Stimulated activated CD8-positive, alpha-beta memory T cell treated with anti-CD3 and anti-CD28 coated beads, Interleukin-4, amount 100 ng/mL, for 1 hour (primary cell): Measurements from ENCODE around the gene SCAANT1.

Experiments
- DNase-seq, 2 donors: peaks; one replicate each; pipeline ENCODE4 v3.0.0-alpha.2; 2020; ENCODE audit warnings: low read depth in 2 of 2, low spot score in 1 of 2

Gene SCAANT1

DNA sequence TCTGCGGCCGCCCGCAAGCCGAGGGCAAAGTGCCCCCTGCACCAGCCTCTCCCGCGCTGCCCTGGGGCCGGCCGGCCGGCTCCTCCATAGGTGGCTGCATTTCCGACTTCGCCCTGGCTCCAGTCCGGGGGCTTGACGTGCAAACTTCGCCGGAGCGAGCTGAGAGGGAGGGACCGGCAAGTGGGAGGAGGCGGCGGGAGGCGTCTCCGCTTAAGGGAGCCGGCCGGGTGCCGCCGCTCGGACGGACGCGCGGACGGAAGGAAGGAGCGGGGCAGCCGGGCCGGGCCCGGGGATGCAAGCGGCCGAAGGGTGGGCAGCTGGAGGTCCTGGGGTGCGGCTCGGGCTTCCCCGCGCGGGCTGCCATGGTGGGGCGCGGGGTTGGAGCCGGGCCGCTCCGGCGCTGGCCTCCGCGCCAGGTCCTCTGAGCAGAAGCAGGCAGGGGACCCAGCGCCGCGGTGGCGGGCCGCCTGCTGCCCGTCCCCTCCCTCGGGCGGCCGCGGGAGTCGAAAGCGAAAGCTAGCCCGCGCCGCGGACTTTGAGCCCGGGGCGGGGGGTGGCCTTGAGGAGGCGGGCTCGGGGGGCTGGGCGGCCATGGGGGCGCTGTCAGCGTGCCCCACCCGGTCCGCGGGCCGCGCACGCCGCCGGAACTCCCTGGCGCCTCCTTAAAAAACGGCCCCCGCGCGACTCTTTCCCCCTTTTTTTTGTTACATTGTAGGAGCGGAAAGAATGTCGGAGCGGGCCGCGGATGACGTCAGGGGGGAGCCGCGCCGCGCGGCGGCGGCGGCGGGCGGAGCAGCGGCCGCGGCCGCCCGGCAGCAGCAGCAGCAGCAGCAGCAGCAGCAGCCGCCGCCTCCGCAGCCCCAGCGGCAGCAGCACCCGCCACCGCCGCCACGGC, at the start of gene SCAANT1:
SCAANT1 (minus strand) TSS at position 511 of the 895 bp plus-strand sequence.
- DNase-seq = peak; percentile 66 to 74

DNA sequence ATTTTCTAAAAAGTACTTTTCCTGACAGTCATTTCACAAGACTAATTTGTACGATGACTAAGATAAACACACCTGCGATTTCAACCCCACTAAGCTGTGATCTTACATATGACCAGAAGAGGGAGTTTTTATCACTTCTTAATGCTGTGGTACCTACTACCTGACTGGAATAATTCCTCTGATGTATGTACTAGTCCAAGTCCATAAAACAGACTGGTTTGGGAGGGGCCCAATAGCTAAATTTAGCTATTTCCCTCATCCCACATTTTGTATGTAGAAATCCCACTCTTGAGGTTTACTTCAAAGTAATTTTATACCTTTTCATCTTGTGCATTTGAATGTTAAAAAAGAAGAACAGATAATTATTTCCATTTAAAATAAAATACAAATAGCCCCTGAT, 49.7 kb upstream of the SCAANT1 start:
- DNase-seq = no peak

DNA sequence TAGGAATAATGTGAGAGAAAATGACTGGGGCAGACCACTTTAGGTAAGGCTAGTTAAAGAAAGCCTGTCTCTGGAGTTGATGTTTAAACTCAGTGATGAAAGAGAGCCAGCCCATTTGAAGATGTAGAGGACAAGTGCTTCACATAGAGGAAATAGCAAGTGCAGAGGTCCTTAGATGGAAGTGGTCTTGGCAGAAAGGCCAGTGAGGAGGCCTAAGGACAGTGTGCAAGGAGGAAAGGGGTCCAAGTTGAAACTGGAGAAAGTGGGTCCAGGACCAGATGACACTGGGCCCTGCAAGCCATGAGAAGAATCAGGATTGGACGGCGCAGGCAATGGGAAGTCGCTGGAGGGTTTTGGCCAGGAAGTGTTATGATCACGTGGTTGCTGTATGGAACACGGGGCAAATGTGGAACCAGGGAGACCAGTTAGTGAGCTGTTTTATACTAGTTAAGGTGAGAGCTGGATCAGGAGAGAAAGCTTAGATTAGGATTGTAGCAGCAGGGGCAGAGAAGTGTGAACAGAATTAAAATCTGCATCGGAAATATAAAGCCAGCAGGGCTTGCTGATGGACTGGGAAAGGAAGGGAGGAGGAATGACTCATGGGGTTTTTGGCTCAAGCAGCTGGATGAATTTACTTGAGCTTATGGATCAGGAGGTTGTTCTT, 48.0 kb upstream of the SCAANT1 start:
- DNase-seq = no peak

DNA sequence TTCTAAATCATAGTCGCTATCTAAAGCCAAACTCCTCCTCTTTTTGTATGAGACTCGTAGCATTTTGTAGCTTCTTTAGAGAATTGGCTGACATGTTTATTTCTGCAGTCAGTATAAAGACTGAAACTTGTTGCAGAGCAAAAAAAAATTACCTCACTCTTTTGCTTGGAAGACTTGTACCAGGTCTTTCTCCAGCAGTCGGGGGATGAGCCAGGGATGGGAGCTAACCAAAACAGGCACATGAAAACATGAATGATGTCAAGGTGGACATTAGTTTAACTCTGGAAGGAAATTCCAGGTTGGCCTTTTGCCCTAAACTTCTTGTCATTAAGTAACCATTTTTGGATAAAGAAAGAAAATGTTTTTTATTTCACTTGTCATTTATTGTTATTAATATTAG, 47.0 kb upstream of the SCAANT1 start:
- no peak for DNase-seq

DNA sequence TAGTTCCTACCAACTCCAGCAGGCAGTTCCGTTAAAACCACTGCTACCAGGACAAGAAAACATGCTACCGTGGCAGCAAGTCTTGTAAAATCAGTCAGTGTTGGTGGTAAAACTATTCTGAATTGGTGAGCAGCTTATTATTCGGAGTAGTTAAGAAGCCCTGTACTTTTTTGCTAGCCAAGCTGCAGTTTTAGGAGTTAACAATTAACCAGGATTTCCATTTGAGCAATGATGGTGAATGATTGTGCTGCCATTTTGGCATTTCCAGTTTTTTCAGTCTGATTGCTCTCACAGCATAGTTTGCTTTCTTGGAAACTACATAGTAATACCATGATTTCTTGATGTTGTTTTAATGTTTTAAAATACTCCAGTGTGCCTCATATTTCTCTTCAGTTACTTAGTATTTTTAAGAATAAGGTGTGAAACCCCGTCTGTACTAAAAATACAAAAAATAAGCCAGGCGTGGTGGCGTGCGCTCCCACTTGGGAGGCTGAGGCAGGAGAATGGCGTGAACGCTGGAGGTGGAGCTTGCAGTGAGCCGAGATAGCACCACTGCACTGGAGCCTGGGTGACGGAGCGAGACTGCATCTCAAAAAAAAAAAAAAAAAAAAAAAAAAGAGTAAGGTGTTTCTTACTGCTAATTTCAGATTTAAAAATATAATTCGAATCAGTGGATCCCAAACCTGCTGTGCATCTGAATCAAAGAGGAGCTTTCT, 43.8 kb upstream of the SCAANT1 start:
- no peak for DNase-seq

DNA sequence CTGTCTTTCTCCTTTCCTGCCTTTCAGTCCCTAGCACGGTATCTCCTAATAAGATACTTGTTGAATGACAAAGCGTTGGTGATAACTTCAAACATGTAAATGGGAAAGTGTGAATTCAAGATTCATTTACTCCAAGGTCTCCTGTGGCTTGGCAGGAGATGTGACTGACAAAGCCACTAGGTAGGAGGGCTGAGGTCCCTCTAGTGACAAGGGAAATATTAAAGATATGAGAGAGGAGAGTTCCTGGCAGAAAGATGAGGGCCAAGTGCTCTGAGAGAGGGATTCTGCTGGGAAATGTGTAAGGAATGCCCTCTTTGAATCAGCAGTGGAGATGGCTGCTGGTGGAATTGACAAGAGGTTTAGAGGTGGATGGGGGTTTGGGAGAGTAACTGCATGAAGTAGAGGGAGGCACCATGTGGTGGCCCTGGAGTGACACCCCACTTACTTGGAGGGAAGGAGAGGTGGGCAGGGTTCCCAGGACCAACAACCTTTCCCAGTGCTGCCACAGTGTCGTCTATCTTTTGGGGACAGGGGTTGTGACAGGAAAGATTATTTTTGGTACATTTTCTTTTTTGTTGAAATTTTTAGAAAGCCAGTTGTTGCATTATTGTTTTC, 43.0 kb upstream of the SCAANT1 start:
- DNase-seq = no peak

DNA sequence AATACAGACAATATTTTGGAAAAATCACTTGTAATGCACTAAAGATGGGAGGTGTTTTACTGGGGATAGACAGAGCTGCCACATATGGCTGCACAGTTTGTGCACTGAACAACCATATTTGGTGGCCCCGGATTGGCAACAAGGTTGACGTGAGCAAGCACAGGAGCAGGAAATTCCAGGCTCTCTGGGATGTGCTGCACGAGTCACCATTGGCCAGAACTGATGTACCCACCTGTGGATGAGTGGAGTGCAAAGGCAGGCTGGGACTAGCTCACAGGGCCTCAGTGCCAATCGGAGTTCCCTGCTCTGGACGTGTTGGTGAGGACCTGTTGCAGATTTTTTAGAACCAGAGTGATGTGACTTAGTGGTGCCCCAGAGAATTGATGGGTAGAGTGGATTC, 42.0 kb upstream of the SCAANT1 start:
- DNase-seq = no peak

DNA sequence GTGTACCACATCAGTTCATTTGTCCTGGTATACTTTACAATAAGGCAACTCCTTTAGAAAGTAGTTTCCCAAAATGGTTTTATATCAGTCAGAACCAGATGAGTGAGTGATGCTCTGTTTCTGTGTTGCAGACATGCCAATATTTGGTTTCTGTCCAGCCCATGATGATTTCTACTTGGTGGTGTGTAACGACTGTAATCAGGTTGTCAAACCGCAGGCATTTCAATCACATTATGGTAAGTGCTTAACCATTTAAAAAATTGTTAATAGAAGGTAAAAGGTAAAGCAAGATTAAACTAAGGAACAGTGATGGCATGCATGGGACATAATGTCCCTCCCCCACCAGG, 40.0 kb upstream of the SCAANT1 start:
- DNase-seq = no peak

DNA sequence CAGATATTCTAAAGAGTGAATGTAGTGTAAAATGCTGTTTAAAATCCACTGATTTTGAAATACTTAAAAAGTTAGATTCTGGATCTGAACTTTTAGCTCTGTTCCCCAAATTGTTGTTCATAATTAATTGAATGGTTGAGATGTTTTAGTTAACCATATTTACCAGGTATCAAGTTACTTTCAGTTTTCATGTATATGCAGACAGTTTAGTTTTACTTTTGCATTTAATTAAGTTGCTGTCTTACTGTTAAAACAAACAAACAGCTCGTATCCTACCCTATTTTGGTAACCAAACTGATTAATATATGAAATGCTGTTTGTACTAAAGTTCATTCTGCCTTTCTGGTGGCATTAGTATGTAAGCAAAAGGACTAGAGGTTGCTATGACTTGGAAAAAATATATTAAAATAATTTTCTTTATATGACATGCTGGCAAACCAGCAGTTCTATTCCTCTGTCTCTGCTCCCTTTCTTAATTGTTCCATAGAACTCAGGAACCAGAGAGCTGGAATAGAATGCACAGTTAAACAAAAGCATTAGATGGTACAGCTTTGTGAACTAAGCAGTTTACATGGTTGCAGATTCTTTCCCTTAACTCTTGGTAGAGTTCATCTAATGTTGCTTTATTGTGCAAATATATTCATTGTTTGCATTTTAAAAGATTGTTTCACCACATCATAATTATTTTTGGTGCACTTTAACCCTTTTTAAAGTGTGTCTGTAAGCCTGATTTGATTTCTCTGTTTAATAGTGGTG, 39.5 kb upstream of the SCAANT1 start:
- DNase-seq = no peak

DNA sequence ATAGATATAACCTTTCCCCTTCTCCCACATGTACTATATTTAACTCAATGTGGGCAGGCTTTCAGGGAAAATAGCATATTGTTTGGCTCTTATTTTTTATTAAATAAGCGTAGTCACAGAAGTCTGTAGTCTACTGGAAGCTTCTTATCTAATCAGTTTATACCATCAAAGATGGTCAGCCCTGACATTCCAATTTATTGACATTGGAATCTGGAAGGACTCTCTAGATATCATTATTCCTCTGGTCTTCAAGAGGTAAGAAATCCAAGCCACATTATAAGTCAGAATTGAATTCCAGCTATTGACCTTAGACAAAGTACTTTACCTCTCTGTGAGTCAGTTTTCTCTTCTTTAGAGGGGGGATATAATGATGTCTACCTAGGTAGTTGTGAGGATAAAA, 38.5 kb upstream of the SCAANT1 start:
- no peak for DNase-seq

DNA sequence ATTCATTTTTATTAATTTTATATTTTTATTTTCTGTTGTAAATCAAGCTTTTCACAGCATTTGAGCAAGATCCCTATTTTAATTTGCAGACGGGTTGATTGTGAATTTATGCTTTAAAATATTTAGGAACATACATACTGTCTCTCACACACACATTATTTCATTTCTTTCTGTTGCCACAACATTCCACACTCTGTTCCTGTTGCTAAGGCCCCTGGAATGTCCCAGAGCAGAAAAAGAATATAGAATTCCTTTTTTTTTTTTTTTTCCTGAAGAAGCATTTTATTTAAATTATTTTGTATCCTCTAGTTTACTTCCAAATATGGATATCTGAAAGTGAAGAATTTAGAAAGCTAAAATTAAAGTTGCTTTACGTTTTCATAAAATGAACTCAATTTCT, 36.8 kb upstream of the SCAANT1 start:
- DNase-seq = no peak

DNA sequence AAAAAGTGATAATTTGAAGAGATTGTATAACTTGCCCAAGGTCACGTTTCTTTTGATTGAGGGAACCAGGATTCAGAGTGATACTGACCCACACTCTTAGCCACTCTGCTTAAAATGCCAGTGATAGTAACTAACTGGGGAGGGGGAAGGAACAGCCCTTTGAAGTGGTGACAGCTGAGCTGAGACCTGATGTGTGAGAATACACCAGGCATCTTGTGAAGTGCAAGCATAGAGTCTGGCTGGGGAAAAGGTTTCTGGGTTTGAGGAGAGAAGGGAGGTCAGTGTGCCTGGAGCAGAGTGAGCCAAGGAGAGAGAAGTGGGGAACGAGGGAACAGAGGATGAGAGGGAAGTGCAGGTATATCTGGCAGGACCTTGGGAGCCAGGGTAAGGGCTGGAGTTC, 35.4 kb upstream of the SCAANT1 start:
- no peak for DNase-seq

DNA sequence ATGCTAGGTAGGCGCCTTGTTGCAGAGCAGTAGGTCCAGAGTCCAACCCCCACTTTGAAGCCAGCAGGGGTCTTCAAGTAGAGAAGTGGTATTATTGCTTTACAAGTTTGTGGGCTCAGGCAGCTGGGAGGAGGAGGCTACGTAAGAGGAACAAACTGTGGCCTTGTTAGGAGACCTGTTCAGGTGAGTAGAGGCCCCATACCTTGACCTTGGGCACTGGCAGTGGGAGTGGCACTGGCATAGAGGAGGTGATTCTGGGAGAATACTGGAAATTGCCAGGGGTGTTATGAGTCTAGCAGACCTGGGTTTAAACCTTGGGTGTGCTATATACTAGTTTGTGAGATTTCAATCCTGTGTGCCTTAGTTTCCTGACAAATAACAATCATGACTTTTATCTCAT, 34.6 kb upstream of the SCAANT1 start:
- no peak for DNase-seq

DNA sequence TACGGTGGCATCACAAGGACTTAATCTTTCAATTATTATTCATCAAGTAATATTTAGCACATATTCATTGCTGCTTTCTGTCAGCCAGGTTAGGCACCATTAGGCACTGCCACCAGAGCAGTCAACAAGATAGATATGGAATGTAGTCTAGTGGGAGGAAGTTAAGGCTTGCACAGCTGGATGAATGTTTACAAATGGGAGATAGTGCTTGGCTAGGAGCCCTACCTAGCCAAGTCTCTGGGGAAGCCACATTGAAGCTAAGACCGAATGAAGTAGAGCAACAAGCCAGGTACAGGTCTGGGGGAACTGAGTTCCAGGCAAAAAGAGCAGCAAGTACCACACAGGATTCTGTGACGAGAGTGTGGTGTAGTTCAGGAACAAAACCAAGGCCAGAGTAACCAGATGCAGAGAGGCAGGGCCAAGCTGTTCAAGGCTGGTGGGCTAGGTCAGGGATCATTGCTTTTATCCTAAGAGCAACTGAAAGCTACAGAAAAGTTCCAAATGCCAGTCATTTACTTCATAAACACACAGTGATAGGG, 33.4 kb upstream of the SCAANT1 start:
- no peak for DNase-seq

DNA sequence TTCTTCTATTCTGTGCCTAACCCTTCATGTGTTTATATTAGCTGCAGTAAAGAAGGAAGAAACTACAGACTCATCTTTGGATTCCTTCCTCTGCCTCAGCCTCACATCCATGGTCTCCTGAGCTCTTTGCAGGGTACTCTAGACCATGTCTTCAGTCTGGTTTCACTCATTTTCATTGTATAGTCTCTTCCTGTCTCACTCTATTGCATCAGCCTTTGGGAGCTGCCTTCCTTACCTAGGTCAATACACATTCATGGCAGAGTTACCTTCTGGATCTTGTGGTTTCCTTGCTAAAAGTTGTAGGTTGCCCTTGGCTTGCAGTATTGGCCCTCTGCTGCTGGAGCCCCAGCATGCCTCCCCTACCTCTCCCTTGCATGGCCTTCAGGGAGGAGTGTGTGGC, 31.5 kb upstream of the SCAANT1 start:
- no peak for DNase-seq

DNA sequence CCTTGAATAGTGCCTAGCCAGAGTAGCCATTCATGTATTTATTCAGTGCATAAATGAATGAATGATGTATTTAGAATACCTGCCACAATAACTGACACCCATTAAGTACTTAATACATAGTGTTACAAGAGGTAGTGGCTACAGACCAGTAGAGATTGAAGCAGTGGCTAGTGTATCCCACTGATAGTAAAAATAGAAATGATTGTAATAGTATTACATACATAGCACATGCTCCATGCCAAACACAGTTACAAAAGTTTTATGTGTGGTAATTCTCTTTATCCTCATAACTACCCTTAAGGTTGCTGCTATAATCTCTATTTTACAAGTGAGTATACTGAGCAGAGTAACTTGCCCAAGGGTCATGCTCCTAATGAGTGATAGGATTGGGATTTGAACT, 30.3 kb upstream of the SCAANT1 start:
- no peak for DNase-seq

DNA sequence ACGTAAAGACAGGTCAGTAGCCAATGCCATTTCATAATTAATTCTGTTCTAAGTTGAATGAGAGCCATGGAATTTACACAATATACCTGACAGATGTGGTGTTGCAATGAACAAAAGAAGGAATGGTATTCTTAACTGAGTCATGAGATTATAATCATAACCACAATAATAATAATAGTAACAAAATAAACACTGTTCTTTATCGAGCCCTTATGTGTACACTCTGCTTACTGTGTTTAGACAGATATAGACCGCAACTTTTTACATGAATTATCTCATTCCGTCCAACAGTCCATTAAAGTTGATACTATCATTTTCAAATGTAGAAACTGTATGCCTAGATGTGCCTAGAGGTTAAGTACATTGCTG, 28.2 kb upstream of the SCAANT1 start:
- no peak for DNase-seq

DNA sequence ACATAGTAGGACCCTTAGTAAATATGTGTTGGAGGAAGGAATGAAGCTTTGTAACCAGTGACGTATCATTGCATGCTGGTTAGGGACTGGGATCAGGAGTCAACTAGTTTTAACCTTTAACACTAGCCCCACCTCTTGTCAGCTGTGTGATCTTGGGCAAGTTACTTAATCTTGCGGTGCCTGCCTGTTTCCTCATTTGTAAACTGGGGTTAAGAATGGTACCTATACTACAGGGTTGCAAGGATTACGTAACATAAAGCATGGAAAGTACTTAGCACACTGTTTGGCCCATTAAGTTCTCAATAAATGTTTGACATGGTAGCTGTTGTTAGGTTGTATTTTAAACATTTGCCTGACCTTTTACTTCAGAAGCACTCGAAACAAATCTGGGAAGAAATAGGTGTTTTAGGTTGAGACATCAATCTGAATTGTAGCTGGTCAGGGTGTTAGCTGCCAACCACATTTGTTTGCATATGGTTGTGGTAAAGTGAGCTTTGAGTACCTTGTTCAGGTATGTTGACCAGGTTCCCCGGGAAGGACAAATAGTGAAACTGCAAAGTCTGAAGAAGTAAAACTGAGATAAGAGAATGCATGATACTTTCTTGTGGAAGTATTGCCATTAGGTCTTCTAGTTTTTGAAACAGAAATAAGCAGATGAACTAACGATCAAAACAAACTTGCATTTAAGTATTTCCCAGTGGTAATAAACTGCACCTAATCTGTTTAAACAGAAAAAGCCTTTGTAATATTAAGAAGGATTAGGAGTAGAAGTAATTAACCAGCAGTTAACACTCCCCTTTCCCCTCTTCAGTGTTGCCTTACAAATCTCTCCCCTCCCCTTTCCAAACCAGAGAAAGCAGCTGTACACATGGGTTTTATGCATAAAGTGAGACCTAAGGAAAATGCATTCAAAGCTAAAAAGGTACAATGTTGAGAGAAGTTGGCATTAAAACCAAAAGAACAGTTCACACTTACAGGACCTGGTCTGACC, 25.8 kb upstream of the SCAANT1 start:
- DNase-seq = no peak

DNA sequence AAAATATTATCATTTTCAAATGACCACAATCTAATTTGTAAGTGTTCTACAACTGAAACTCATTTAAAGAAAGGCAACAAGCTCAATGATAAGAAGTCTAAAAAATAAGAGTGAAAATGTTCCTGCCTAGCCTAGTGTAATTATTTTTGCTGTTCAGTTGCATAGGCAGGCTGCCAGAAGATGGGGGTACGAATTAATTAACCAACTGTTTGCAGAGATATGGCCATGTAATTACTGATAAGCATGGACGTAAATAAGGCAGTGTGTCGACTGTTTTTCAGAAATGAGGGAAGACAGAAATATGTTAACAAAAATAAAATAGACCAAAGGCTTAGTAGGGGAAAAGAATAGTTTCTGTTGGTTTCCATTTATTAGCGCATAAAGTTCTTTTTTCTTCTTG, 24.7 kb upstream of the SCAANT1 start:
- DNase-seq = no peak
